Muscle layer of duodenum (tissue), 2 donors: ENCODE data around the gene SOWAHB.

Experiments
- H3K27ac ChIP-seq: one replicate; pipeline ENCODE4 v1.7.0; 2013; ENCODE audit warnings: mild to moderate bottlenecking, low read length
- H3K27me3 ChIP-seq: one replicate; pipeline ENCODE4 v1.7.0; 2013; ENCODE audit warnings: low read depth, mild to moderate bottlenecking, control low read depth, low read length
- H3K36me3 ChIP-seq, 2 donors: one replicate each; pipeline ENCODE4 v1.7.0; 2013; ENCODE audit warnings: low read length in 2 of 2, control low read depth in 1 of 2, mild to moderate bottlenecking in 1 of 2; ENCODE audit not compliant: insufficient read depth in 2 of 2, control insufficient read depth in 1 of 2
- H3K4me1 ChIP-seq, 2 donors: one replicate each; pipeline ENCODE4 v1.7.0; 2013; ENCODE audit warnings: low read length in 2 of 2, mild to moderate bottlenecking in 2 of 2, control low read depth in 1 of 2, moderate library complexity in 1 of 2; ENCODE audit not compliant: insufficient read depth in 2 of 2, control insufficient read depth in 1 of 2
- H3K4me3 ChIP-seq, 2 donors: one replicate each; pipeline ENCODE4 v1.7.0; 2013; ENCODE audit warnings: low read length in 2 of 2, low read depth in 1 of 2, mild to moderate bottlenecking in 1 of 2
- H3K9me3 ChIP-seq, 2 donors: one replicate each; pipeline ENCODE4 v1.7.0; 2013; ENCODE audit warnings: low read length in 2 of 2, control low read depth in 1 of 2, mild to moderate bottlenecking in 1 of 2; ENCODE audit not compliant: control insufficient read depth in 1 of 2
- donor health status: healthy.

The SOWAHB gene

GRCh38 chr4:76897536-76898384 lies at the start of gene SOWAHB:
SOWAHB (minus strand) TSS chr4:76898144; CDS start chr4:76897849, 295 bp downstream.
- H3K27me3 ChIP-seq: peaks cover 16% of the 10 kb centered on the region
- H3K36me3 ChIP-seq: no peaks in the 10 kb centered on the region
- no peak within 1 kb of the TSS for H3K27ac ChIP-seq
- peaks cover 0 to 7% of the 10 kb centered on the region in 2 donors for H3K4me1 ChIP-seq
- peak within 1 kb of the TSS; percentile 46 to 63 for H3K4me3 ChIP-seq
- no peaks in the 10 kb centered on the region for H3K9me3 ChIP-seq

GRCh38 chr4:76947369-76947768 lies 49.4 kb upstream of the SOWAHB start:
- H3K9me3 ChIP-seq: no peaks in the 10 kb centered on the region
- H3K27ac ChIP-seq: no peak overlapping the region
- H3K27me3 ChIP-seq: no peaks in the 10 kb centered on the region
- peaks cover 4 to 15% of the 10 kb centered on the region in 2 donors for H3K4me1 ChIP-seq
- peaks cover 0 to 4% of the 10 kb centered on the region in 2 donors for H3K36me3 ChIP-seq
- H3K4me3 ChIP-seq: no peak overlapping the region

- no peaks in the 10 kb centered on the region for H3K27me3 ChIP-seq
These were observed 45.8 kb upstream of the SOWAHB start for GRCh38 chr4:76943790-76944189.

GRCh38 chr4:76943129-76943620 lies 45.2 kb upstream of the SOWAHB start:
- no peaks in the 10 kb centered on the region for H3K27me3 ChIP-seq
- H3K4me1 ChIP-seq: no peaks in the 10 kb centered on the region
- no peaks in the 10 kb centered on the region for H3K36me3 ChIP-seq
- no peak overlapping the region for H3K4me3 ChIP-seq
- no peak overlapping the region for H3K27ac ChIP-seq
- H3K9me3 ChIP-seq: no peaks in the 10 kb centered on the region

More at GRCh38 chr4:76943790-76944189, 45.8 kb upstream of the SOWAHB start:
- Histone ChIP-seq H3K4me3 (no peak overlapping the region), H3K27ac (no peak overlapping the region), H3K9me3 (no peaks in the 10 kb centered on the region), H3K4me1 (peaks cover 0 to 5% of the 10 kb centered on the region in 2 donors), H3K36me3 (no peaks in the 10 kb centered on the region)

GRCh38 chr4:76939184-76939583 lies 41.2 kb upstream of the SOWAHB start:
- no peak overlapping the region for H3K27ac ChIP-seq
- H3K9me3 ChIP-seq: no peaks in the 10 kb centered on the region
- no peak overlapping the region for H3K4me3 ChIP-seq
- no peaks in the 10 kb centered on the region for H3K27me3 ChIP-seq
- no peaks in the 10 kb centered on the region for H3K36me3 ChIP-seq
- H3K4me1 ChIP-seq: no peaks in the 10 kb centered on the region

- H3K9me3 ChIP-seq: no peaks in the 10 kb centered on the region
- H3K27ac ChIP-seq: no peak overlapping the region
- H3K27me3 ChIP-seq: no peaks in the 10 kb centered on the region
- H3K36me3 ChIP-seq: no peaks in the 10 kb centered on the region
- H3K4me1 ChIP-seq: no peaks in the 10 kb centered on the region
- no peak overlapping the region for H3K4me3 ChIP-seq
These were observed 33.8 kb upstream of the SOWAHB start for GRCh38 chr4:76931576-76932276.

GRCh38 chr4:76931087-76931486 lies 33.1 kb upstream of the SOWAHB start:
- H3K27ac ChIP-seq: no peak overlapping the region
- no peaks in the 10 kb centered on the region for H3K9me3 ChIP-seq
- H3K4me3 ChIP-seq: no peak overlapping the region
- H3K36me3 ChIP-seq: no peaks in the 10 kb centered on the region
- H3K27me3 ChIP-seq: no peaks in the 10 kb centered on the region
- no peaks in the 10 kb centered on the region for H3K4me1 ChIP-seq

GRCh38 chr4:76930685-76931084 lies 32.7 kb upstream of the SOWAHB start:
- no peaks in the 10 kb centered on the region for H3K27me3 ChIP-seq
- H3K36me3 ChIP-seq: no peaks in the 10 kb centered on the region
- H3K27ac ChIP-seq: no peak overlapping the region
- no peak overlapping the region for H3K4me3 ChIP-seq
- H3K9me3 ChIP-seq: no peaks in the 10 kb centered on the region
- no peaks in the 10 kb centered on the region for H3K4me1 ChIP-seq

GRCh38 chr4:76926841-76927240 lies 28.9 kb upstream of the SOWAHB start:
- H3K4me1 ChIP-seq: no peaks in the 10 kb centered on the region
- H3K36me3 ChIP-seq: no peaks in the 10 kb centered on the region
- H3K27me3 ChIP-seq: no peaks in the 10 kb centered on the region
- H3K9me3 ChIP-seq: no peaks in the 10 kb centered on the region
- no peak overlapping the region for H3K27ac ChIP-seq
- H3K4me3 ChIP-seq: no peak overlapping the region

- no peaks in the 10 kb centered on the region for H3K36me3 ChIP-seq
- no peak overlapping the region for H3K27ac ChIP-seq
- no peaks in the 10 kb centered on the region for H3K9me3 ChIP-seq
- H3K4me1 ChIP-seq: no peaks in the 10 kb centered on the region
- H3K4me3 ChIP-seq: no peak overlapping the region
- no peaks in the 10 kb centered on the region for H3K27me3 ChIP-seq
These were observed 25.8 kb upstream of the SOWAHB start for GRCh38 chr4:76923619-76924357.

- H3K4me1 ChIP-seq: no peaks in the 10 kb centered on the region
- H3K36me3 ChIP-seq: no peaks in the 10 kb centered on the region
- H3K27ac ChIP-seq: no peak overlapping the region
- no peaks in the 10 kb centered on the region for H3K27me3 ChIP-seq
- no peak overlapping the region for H3K4me3 ChIP-seq
- no peaks in the 10 kb centered on the region for H3K9me3 ChIP-seq
These were observed 22.8 kb upstream of the SOWAHB start for GRCh38 chr4:76920715-76921114.
